Sigmoid colon (tissue), 4 donors: Measurements from ENCODE around the gene GRHPR.

ENCODE experiments used
- CTCF ChIP-seq, 4 experiments: fragments of 450-650 bp in 3 of 4; fragments of 200-600 bp in 1 of 4; IDR thresholded peaks; one replicate each; pipeline ENCODE4 v1.5.1; 2016 to 2019; ENCODE audit warnings: antibody characterized with exemption in 4 of 4, mild to moderate bottlenecking in 3 of 4, moderate library complexity in 2 of 4
- EP300 ChIP-seq, 4 donors: sonication (generic); formaldehyde crosslinking; IDR thresholded peaks; one replicate each; pipeline ENCODE4 v1.6.1; 2017; ENCODE audit warnings: antibody characterized with exemption in 4 of 4
- POLR2A ChIP-seq, 2 donors: fragments of 450-650 bp; IDR thresholded peaks; one replicate each; pipeline ENCODE4 v1.6.1; 2016; ENCODE audit warnings: antibody characterized with exemption in 2 of 2, mild to moderate bottlenecking in 2 of 2, moderate library complexity in 2 of 2
- POLR2AphosphoS5 ChIP-seq, 4 donors: sonication (generic); formaldehyde crosslinking; IDR thresholded peaks; one replicate each; pipeline ENCODE4 v1.6.1; 2017; ENCODE audit warnings: antibody characterized with exemption in 4 of 4

- TF ChIP-seq CTCF (IDR thresholded peaks at IDR 0.05) (no peak), POLR2A (IDR thresholded peaks at IDR 0.05) (no peak), POLR2AphosphoS5 (IDR thresholded peaks at IDR 0.05) (no peak), EP300 (IDR thresholded peaks at IDR 0.05) (no peak)
Observed at GRCh38 chr9:37480759-37481158, 58.3 kb downstream of the GRHPR start.
